ENCODE measurements around the gene RRAGB. TPM values are rescaled to one million over a fixed set of nuclear protein-coding genes. Genes with fewer than 3 reads are reported as not detected.

Gene RRAGB
- polyA plus RNA-seq, 1 of the 3 experiments (the other 2 are of a cell fraction) = 13.1 TPM

- Histone ChIP-seq H4K20me1 (ENCODE audit: insufficient read depth) (no peaks in the 10 kb centered on the region), H2AFZ (ENCODE audit: low read depth) (no peak overlapping the region), H3K27me3 (ENCODE audit: insufficient read depth) (no peaks in the 10 kb centered on the region), H3K9me2 (no peaks in the 10 kb centered on the region), H3K79me2 (ENCODE audit: insufficient read depth) (no peaks in the 10 kb centered on the region), H3K27ac (ENCODE audit: low read depth in 2 of 2, low read length in 1 of 2) (no peak overlapping the region), H3F3A (replicated peaks; ENCODE audit: insufficient read depth) (no peaks in the 10 kb centered on the region), H3K4me1 (ENCODE audit: control insufficient read depth in 1 of 2, insufficient read depth in 2 of 2, low read depth in 1 of 2, low read length in 1 of 2) (no peaks in the 10 kb centered on the region), H3K9me3 (no peaks in the 10 kb centered on the region), H3K36me3 (replicated peaks in 1 of 2; ENCODE audit: control insufficient read depth in 1 of 2, insufficient read depth in 2 of 2, low read length in 1 of 2) (peaks cover 23 to 37% of the 10 kb centered on the region in 2 experiments), H3K9ac (no peak overlapping the region), H3K4me3 (ENCODE audit: low read depth in 2 of 2, low read length in 1 of 2) (no peak overlapping the region), H3K4me2 (no peak overlapping the region)
- no peak for DNase-seq
- no peak for TF ChIP-seq MXI1 (IDR thresholded peaks at IDR 0.05; ENCODE audit: low read depth, low read length)
- TF ChIP-seq EP300 (IDR thresholded peaks at IDR 0.05; ENCODE audit: borderline replicate concordance in 1 of 2, low read depth in 1 of 2, low read length in 1 of 2) = no peak
- POLR2A ChIA-PET = no interaction called here
- WGBS (ENCODE audit: low lambda C conversion rate) = 33% methylated on average over 2 of the region's 2 CpGs
- CTCF ChIA-PET = no interaction called here
Measured at GRCh38 chrX:55731826-55732225, 14.3 kb downstream of the RRAGB start.

DNA sequence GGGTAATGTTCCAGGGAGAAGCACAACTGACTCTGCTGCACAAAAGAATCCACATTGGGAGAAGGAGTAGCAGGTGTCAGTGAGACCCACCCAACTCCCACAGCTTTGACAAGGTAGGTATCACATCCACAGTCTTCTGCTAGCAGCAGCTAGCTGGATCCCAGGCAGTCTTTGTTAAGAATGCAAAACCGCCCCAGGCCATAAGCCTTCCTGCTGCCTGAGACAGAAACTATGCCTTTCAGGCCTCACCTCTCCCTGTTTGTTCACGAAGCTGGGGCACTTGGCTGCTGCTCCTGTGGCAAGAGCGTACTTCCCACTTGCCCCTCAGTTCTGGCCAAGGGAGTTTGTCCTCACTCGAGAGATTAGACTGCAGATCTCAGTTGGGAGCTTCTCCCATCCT lies 21.4 kb downstream of the RRAGB start:
- H3K9me3 ChIP-seq = no peaks in the 10 kb centered on the region
- TF ChIP-seq, protein P1, sequence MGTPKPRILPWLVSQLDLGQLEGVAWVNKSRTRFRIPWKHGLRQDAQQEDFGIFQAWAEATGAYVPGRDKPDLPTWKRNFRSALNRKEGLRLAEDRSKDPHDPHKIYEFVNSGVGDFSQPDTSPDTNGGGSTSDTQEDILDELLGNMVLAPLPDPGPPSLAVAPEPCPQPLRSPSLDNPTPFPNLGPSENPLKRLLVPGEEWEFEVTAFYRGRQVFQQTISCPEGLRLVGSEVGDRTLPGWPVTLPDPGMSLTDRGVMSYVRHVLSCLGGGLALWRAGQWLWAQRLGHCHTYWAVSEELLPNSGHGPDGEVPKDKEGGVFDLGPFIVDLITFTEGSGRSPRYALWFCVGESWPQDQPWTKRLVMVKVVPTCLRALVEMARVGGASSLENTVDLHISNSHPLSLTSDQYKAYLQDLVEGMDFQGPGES (IDR thresholded peaks at IDR 0.05; ENCODE audit: low read depth, low read length) = no peak
- TF ChIP-seq RFX5 (IDR thresholded peaks at IDR 0.05; ENCODE audit: low read length) = no peak
- no peak for TF ChIP-seq POLR2AphosphoS5 (IDR thresholded peaks at IDR 0.05; ENCODE audit: low read depth, low read length)
- TF ChIP-seq MEF2A (IDR thresholded peaks at IDR 0.05; ENCODE audit: borderline replicate concordance, low read depth) = no peak
- TF ChIP-seq YY1 (IDR thresholded peaks at IDR 0.05; ENCODE audit: low read depth) = no peak
- no peak for TF ChIP-seq GABPA (IDR thresholded peaks at IDR 0.05; ENCODE audit: low read depth)
- no peak for TF ChIP-seq TEAD4 (IDR thresholded peaks at IDR 0.05; ENCODE audit: borderline replicate concordance, insufficient read depth)
- TF ChIP-seq SIN3A (IDR thresholded peaks at IDR 0.05; ENCODE audit: borderline replicate concordance, low read depth, low read length) = no peak
- no peak for TF ChIP-seq RCOR1 (IDR thresholded peaks at IDR 0.05; ENCODE audit: low read length)
- TF ChIP-seq, protein P2, sequence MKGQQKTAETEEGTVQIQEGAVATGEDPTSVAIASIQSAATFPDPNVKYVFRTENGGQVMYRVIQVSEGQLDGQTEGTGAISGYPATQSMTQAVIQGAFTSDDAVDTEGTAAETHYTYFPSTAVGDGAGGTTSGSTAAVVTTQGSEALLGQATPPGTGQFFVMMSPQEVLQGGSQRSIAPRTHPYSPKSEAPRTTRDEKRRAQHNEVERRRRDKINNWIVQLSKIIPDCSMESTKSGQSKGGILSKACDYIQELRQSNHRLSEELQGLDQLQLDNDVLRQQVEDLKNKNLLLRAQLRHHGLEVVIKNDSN (IDR thresholded peaks at IDR 0.05; ENCODE audit: borderline replicate concordance, low read depth) = no peak
- TF ChIP-seq NRF1 (IDR thresholded peaks at IDR 0.05; ENCODE audit: low read depth, low read length) = no peak
- TF ChIP-seq TCF12 (IDR thresholded peaks at IDR 0.05) = no peak
- TF ChIP-seq, protein P3, sequence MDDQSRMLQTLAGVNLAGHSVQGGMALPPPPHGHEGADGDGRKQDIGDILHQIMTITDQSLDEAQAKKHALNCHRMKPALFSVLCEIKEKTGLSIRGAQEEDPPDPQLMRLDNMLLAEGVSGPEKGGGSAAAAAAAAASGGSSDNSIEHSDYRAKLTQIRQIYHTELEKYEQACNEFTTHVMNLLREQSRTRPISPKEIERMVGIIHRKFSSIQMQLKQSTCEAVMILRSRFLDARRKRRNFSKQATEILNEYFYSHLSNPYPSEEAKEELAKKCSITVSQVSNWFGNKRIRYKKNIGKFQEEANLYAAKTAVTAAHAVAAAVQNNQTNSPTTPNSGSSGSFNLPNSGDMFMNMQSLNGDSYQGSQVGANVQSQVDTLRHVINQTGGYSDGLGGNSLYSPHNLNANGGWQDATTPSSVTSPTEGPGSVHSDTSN (IDR thresholded peaks at IDR 0.05) = no peak
- no peak for TF ChIP-seq RXRA (IDR thresholded peaks at IDR 0.05; ENCODE audit: borderline replicate concordance, low read depth)
- no peak for TF ChIP-seq FOXJ3 (CRISPR knock-in tag; IDR thresholded peaks at IDR 0.05)
- H3K9me2 ChIP-seq = no peaks in the 10 kb centered on the region
- ChIA-PET CTCF (no interaction called here), POLR2A (no interaction called here)
- no peak overlapping the region for H3K4me3 ChIP-seq (ENCODE audit: low read depth in 2 of 2, low read length in 1 of 2)
- no peaks in the 10 kb centered on the region for H3K4me1 ChIP-seq (ENCODE audit: control insufficient read depth in 1 of 2, insufficient read depth in 2 of 2, low read depth in 1 of 2, low read length in 1 of 2)
- no peak overlapping the region for H3K27ac ChIP-seq (ENCODE audit: low read depth in 2 of 2, low read length in 1 of 2)
- no peaks in the 10 kb centered on the region for H3F3A ChIP-seq (replicated peaks; ENCODE audit: insufficient read depth)
- H3K27me3 ChIP-seq (ENCODE audit: insufficient read depth) = no peaks in the 10 kb centered on the region
- DNase-seq = no peak
- H3K79me2 ChIP-seq (ENCODE audit: insufficient read depth) = no peaks in the 10 kb centered on the region
- no peaks in the 10 kb centered on the region for H4K20me1 ChIP-seq (ENCODE audit: insufficient read depth)
- H3K4me2 ChIP-seq = no peak overlapping the region
- no peak overlapping the region for H3K9ac ChIP-seq
- H2AFZ ChIP-seq (ENCODE audit: low read depth) = no peak overlapping the region
- WGBS (ENCODE audit: low lambda C conversion rate) = no CpG with 5 or more reads among the region's 4 CpGs
- peaks cover 7 to 11% of the 10 kb centered on the region in 2 experiments for H3K36me3 ChIP-seq (replicated peaks in 1 of 2; ENCODE audit: control insufficient read depth in 1 of 2, insufficient read depth in 2 of 2, low read length in 1 of 2)

Measured in SK-N-SH (cell line).